ENCODE results near the gene ZNF274. TPM values are rescaled to one million over a fixed set of nuclear protein-coding genes. Genes with fewer than 3 reads are reported as not detected.

The ZNF274 gene
- total and polyA plus RNA-seq, 10 donors = 17.5 to 53.4 (median 34.6) TPM

DNA sequence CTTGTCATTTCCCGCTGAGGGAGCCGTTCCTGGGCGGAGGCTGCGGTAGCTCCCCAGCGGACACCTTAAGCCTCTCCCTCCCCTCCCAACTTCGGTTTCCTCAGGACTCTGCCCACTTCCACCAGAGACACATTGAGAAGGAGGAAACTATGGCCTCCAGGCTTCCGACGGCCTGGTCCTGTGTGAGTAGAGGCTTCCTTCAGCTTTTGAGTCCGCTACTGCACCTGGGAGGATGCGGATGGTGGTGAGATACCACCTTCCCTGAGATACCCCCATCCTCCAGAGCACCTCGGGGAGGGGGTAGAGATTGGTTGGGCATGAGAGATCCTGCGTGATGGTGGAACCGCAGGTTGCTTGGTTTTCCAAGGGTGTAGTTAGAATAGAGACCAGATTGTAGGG, 955 bp downstream of the ZNF274 start:
- WGBS, 5 donors = 19 to 28% (median 23%) methylated on average over 13 of the region's 13 CpGs
- no peaks in the 10 kb centered on the region for H3K27me3 ChIP-seq (replicated peaks in 1 of 7)
- H3K9me3 ChIP-seq = peaks cover 49 to 96% (median 92%) of the 10 kb centered on the region in 8 donors
- H3K4me1 ChIP-seq = peaks cover 4 to 20% (median 11%) of the 10 kb centered on the region in 6 donors
- intact Hi-C loops (cut with DNase I; ENCODE audit: low total_unique reads) = no loop called here
- H3K36me3 ChIP-seq = peaks cover 17 to 78% (median 52%) of the 10 kb centered on the region in 6 donors
- H3K4me3 ChIP-seq = peak overlapping the region; percentile 47 to 92 (median 68)
- peak overlapping the region; percentile 98 to 100 (median 100) for H3K27ac ChIP-seq
- DNase-seq = no peak
- no peak for TF ChIP-seq POLR2A (IDR thresholded peaks at IDR 0.05)
- no peak for TF ChIP-seq POLR2AphosphoS5 (IDR thresholded peaks at IDR 0.05)
- TF ChIP-seq, protein P1, sequence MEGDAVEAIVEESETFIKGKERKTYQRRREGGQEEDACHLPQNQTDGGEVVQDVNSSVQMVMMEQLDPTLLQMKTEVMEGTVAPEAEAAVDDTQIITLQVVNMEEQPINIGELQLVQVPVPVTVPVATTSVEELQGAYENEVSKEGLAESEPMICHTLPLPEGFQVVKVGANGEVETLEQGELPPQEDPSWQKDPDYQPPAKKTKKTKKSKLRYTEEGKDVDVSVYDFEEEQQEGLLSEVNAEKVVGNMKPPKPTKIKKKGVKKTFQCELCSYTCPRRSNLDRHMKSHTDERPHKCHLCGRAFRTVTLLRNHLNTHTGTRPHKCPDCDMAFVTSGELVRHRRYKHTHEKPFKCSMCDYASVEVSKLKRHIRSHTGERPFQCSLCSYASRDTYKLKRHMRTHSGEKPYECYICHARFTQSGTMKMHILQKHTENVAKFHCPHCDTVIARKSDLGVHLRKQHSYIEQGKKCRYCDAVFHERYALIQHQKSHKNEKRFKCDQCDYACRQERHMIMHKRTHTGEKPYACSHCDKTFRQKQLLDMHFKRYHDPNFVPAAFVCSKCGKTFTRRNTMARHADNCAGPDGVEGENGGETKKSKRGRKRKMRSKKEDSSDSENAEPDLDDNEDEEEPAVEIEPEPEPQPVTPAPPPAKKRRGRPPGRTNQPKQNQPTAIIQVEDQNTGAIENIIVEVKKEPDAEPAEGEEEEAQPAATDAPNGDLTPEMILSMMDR (IDR thresholded peaks at IDR 0.05 in 8 of 11, conservative IDR thresholded peaks at IDR 0.05 in 3 of 11) = no peak

DNA sequence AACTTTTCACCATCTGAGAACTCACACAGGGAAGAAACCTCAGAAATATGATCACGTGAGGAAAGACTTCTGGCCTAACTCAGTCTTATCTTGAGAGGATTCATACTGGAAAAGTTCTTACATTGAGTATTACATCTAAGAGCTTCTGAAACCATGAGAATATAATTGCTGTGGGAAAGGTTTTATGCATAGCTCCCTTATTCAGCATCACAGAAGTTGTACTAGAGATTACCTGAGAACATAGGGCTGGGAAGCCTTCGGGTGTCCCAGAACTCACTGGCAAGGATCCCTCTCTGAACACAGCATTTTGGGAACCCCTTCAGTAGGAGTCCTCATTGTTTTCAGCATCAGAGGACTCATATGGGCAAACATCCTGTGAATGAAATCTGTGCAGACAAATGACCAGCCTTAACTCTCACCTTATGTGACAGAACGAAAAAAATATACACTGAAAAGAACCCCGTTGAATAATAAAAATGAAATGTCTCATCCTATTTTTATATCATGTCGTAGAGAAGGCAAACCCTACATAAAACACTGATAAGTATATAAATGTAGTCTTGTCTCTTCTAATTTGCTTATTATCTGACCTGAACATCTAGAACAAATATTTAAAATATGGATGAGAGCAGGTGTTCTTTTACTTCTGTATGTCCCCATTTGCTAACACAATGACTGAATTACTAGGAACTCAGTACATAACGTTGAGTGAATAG, 14.2 kb downstream of the ZNF274 start:
- TF ChIP-seq, protein P1 (IDR thresholded peaks at IDR 0.05 in 8 of 11, conservative IDR thresholded peaks at IDR 0.05 in 3 of 11) = no peak
- no peak for TF ChIP-seq POLR2A (IDR thresholded peaks at IDR 0.05)
- no peak for TF ChIP-seq POLR2AphosphoS5 (IDR thresholded peaks at IDR 0.05)
- Histone ChIP-seq H3K27me3 (replicated peaks in 1 of 7) (no peaks in the 10 kb centered on the region), H3K9me3 (peaks cover 86 to 100% (median 100%) of the 10 kb centered on the region in 8 donors), H3K4me1 (no peaks in the 10 kb centered on the region), H3K4me3 (peak overlapping the region in 1 of 8 donors; percentile 31), H3K27ac (no peak overlapping the region), H3K36me3 (peaks cover 57 to 100% (median 99%) of the 10 kb centered on the region in 6 donors)
- intact Hi-C loops (cut with DNase I; ENCODE audit: low total_unique reads) = no loop called here
- no peak for DNase-seq
- 73 to 95% (median 83%) methylated on average over 6 of the region's 6 CpGs for WGBS, 5 donors

DNA sequence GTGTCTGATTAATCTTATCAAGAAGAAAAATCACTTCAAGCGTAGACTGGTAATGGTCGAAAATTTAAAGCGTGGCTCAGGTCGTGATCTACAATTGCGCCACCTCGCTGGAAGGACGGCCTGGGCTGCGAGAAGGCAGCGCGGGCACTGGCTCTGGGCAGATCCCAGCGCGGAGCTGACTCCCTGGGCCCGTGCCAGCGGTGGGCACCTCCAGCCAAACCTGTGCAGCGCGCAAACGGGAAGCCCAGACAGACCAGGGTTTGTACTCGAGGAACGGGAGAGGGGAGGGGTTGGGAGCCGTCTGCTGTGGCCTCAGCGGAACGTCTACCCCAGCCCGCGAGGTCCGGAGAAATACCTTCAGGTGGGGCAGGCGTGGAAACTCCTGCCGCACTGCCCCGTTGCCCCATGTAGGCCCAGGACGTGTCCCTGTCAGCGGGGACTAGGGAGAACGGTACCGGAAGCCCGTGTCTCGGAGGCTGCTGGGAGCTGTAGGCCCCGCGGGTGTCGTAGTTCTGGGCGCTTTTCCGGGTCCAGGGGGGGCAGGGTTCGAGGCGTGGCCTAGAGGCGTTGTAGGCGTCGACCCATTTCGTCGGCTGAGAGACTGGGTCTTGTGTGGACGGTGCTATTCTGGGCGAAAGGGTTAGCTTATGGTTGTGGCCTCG, 21.1 kb downstream of the ZNF274 start:
- H3K4me1 ChIP-seq = no peaks in the 10 kb centered on the region
- H3K4me3 ChIP-seq = peak overlapping the region in 1 of 8 donors; percentile 36
- intact Hi-C loops (cut with DNase I; ENCODE audit: low total_unique reads) = no loop called here
- WGBS, 5 donors = 36 to 61% (median 52%) methylated on average over 27 to 49 of the region's 49 CpGs
- DNase-seq = no peak
- H3K36me3 ChIP-seq = peaks cover 43 to 100% (median 91%) of the 10 kb centered on the region in 6 donors
- H3K9me3 ChIP-seq = peaks cover 96 to 100% (median 100%) of the 10 kb centered on the region in 8 donors
- no peak overlapping the region for H3K27ac ChIP-seq
- peak; percentile 9 to 52 (median 30) for TF ChIP-seq POLR2AphosphoS5 (IDR thresholded peaks at IDR 0.05)
- TF ChIP-seq, protein P1 (IDR thresholded peaks at IDR 0.05 in 8 of 11, conservative IDR thresholded peaks at IDR 0.05 in 3 of 11) = no peak
- H3K27me3 ChIP-seq (replicated peaks in 1 of 7) = no peaks in the 10 kb centered on the region

DNA sequence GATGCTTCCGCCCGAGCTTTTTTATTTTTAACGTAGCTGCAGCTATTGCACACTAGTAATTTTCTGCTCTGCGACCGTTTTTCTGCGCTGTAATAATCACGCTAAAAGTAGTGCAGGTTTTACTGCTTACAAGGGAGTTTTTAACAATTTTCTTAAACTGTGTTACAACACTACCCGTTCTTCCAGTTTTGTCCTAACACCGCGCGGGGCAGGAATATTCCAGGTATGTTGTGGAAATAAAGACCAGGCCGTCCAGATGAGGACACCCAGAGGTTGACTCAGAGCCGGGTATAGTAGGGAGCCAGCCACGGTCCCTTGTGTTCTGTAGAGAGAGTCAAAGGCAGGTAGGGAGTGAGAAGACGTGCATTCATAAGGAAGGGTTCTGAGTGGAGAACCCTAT, 21.7 kb downstream of the ZNF274 start:
- H3K9me3 ChIP-seq = peaks cover 94 to 100% (median 100%) of the 10 kb centered on the region in 8 donors
- 56 to 78% (median 65%) methylated on average over 15 of the region's 15 CpGs for WGBS, 5 donors
- H3K4me3 ChIP-seq = peak overlapping the region in 1 of 8 donors; percentile 36
- peaks cover 45 to 100% (median 91%) of the 10 kb centered on the region in 6 donors for H3K36me3 ChIP-seq
- H3K4me1 ChIP-seq = no peaks in the 10 kb centered on the region
- intact Hi-C loops (cut with DNase I; ENCODE audit: low total_unique reads) = no loop called here
- H3K27me3 ChIP-seq (replicated peaks in 1 of 7) = no peaks in the 10 kb centered on the region
- no peak for TF ChIP-seq POLR2AphosphoS5 (IDR thresholded peaks at IDR 0.05)
- no peak for TF ChIP-seq POLR2A (IDR thresholded peaks at IDR 0.05)
- TF ChIP-seq, protein P1 (IDR thresholded peaks at IDR 0.05 in 8 of 11, conservative IDR thresholded peaks at IDR 0.05 in 3 of 11) = no peak
- no peak for DNase-seq
- H3K27ac ChIP-seq = no peak overlapping the region
